Measurements from ENCODE around the gene GMCL2. TPM values are rescaled to one million over a fixed set of nuclear protein-coding genes. Genes with fewer than 3 reads are reported as not detected.
A peak's percentile ranks its signal among the peaks of the same experiment; 100 is the strongest.

Gene GMCL2, protein sequence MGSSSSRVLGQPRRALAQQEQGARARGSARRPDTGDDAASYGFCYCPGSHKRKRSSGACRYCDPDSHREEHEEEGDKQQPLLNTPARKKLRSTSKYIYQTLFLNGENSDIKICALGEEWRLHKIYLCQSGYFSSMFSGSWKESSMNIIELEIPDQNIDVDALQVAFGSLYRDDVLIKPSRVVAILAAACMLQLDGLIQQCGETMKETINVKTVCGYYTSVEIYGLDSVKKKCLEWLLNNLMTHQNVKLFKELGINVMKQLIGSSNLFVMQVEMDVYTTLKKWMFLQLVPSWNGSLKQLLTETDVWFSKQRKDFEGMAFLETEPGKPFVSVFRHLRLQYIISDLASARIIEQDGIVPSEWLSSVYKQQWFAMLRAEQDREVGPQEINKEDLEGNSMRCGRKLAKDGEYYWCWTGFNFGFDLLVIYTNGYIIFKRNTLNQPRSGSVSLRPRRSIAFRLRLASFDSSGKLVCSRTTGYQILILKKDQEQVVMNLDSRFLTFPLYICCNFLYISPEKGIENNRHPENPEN
- 0.03 TPM for polyA plus RNA-seq (2013)

DNA sequence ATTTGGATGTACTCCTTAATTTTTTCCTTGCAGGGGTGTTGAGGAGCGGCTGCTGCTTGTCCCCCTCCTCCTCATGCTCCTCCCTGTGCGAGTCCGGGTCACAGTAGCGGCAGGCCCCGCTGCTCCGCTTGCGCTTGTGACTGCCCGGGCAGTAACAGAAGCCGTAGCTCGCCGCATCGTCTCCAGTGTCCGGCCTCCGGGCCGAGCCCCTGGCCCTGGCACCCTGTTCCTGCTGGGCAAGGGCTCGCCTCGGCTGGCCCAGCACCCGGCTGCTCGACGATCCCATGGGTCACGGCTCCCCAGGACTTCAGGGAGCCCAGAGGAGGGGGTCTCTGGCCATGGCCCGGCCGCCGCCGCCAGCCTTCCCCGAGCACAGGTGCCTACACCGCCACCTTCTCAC is at the start of gene GMCL2:
GMCL2 (minus strand) TSS at position 358 of the 400 bp plus-strand sequence; CDS start at position 286, 72 bp downstream.
- peaks cover under 1 to 11% (median 8%) of the 10 kb centered on the region in 4 experiments for H3K4me1 ChIP-seq (ENCODE audit: control extremely low read depth in 1 of 4, control insufficient read depth in 4 of 4, insufficient read depth in 4 of 4, low read length in 3 of 4)
- no peak for DNase-seq
- ChIA-PET CTCF (no interaction called here), POLR2A (no interaction called here)
- no peak within 1 kb of the TSS for H3K4me3 ChIP-seq (ENCODE audit: control insufficient read depth in 1 of 7, extremely low read depth in 1 of 7, insufficient read depth in 4 of 7, low read depth in 2 of 7, low read length in 6 of 7)
- no peaks in the 10 kb centered on the region for H3K9me3 ChIP-seq (ENCODE audit: control extremely low read depth in 1 of 5, control insufficient read depth in 4 of 5, insufficient read depth in 2 of 5, low read depth in 1 of 5, low read length in 4 of 5)
- 98% methylated on average over 16 of the region's 27 CpGs for WGBS (ENCODE audit: insufficient coverage)
- H3K36me3 ChIP-seq (ENCODE audit: control insufficient read depth in 4 of 4, insufficient read depth in 4 of 4, low read length in 3 of 4), result no peaks in the 10 kb centered on the region
- no peak within 1 kb of the TSS for H3K27ac ChIP-seq (ENCODE audit: insufficient read depth in 1 of 2, low read depth in 1 of 2, low read length in 2 of 2, poor library complexity in 1 of 2, severe bottlenecking in 2 of 2)
- no peaks in the 10 kb centered on the region for H3K27me3 ChIP-seq (replicated peaks in 2 of 5; ENCODE audit: control insufficient read depth in 4 of 5, insufficient read depth in 5 of 5, low read length in 4 of 5)

DNA sequence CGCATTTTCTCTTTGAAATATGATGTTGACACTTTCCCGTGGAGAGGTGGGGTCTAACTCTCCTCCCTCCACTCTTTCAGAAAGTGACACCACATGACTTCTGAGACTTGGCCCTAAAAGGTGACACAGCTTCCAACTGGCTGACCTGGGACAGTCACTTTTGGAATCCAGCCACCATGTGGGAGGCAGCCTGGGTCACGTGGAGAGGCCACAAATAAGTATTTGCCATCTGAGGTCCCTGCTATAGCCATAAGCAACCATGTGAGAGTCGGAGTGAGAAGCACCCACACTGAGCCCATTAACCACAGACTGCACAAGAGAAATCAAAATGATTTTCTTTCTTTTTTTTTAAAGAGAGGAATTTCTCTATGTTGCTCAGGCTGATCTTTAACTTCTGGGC is 49.5 kb upstream of the GMCL2 start:
- WGBS (ENCODE audit: insufficient coverage), result 9% methylated on average over 4 of the region's 4 CpGs

DNA sequence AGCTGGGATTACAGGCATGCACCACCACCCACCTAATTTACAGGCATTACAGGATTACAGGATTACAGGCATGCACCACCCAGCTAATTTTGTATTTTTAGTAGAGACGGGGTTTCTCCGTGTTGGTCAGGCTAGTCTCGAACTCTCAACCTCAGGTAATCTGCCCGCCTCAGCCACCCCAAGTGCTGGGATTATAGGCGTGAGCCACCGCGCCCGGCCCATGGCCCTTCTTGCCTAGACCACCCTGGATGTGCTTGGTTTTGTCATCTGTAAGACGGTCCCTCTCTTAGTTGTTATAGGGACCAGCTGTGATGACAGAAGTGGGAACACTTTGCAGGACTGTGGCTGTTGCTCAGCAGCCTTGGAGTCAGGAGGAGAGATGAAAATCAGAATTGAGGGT is 49.0 kb upstream of the GMCL2 start:
- Histone ChIP-seq H3K4me3 (ENCODE audit: control insufficient read depth in 1 of 7, extremely low read depth in 1 of 7, insufficient read depth in 4 of 7, low read depth in 2 of 7, low read length in 6 of 7) (peak overlapping the region in 1 of 7 experiments; percentile 38), H3K4me1 (ENCODE audit: control extremely low read depth in 1 of 4, control insufficient read depth in 4 of 4, insufficient read depth in 4 of 4, low read length in 3 of 4) (peaks cover 11 to 93% (median 91%) of the 10 kb centered on the region in 4 experiments)
- POLR2A ChIA-PET, result interaction anchor here (0.7 kb wide), 1 partner anchor 18 kb away, joined by 6 read pairs; no protein-coding TSS in a partner anchor

More for the DNA sequence above, 49.5 kb upstream of the GMCL2 start:
- POLR2A ChIA-PET, result no interaction called here
- Histone ChIP-seq H3K27me3 (replicated peaks in 2 of 5; ENCODE audit: control insufficient read depth in 4 of 5, insufficient read depth in 5 of 5, low read length in 4 of 5) (no peaks in the 10 kb centered on the region), H3K27ac (ENCODE audit: insufficient read depth in 1 of 2, low read depth in 1 of 2, low read length in 2 of 2, poor library complexity in 1 of 2, severe bottlenecking in 2 of 2) (no peak overlapping the region), H3K4me3 (ENCODE audit: control insufficient read depth in 1 of 7, extremely low read depth in 1 of 7, insufficient read depth in 4 of 7, low read depth in 2 of 7, low read length in 6 of 7) (peak overlapping the region in 1 of 7 experiments; percentile 38), H3K36me3 (ENCODE audit: control insufficient read depth in 4 of 4, insufficient read depth in 4 of 4, low read length in 3 of 4) (no peaks in the 10 kb centered on the region), H3K4me1 (ENCODE audit: control extremely low read depth in 1 of 4, control insufficient read depth in 4 of 4, insufficient read depth in 4 of 4, low read length in 3 of 4) (peaks cover 11 to 93% (median 91%) of the 10 kb centered on the region in 4 experiments), H3K9me3 (ENCODE audit: control extremely low read depth in 1 of 5, control insufficient read depth in 4 of 5, insufficient read depth in 2 of 5, low read depth in 1 of 5, low read length in 4 of 5) (no peaks in the 10 kb centered on the region)
- CTCF ChIA-PET, result interaction anchor here (1.1 to 5.0 kb wide), 4 partner anchors 13 to 367 kb away, joined by 3 to 53 read pairs (median 11); no protein-coding TSS in a partner anchor
- DNase-seq, result peak in 2 of 3 donors; percentile 53 to 72

DNA sequence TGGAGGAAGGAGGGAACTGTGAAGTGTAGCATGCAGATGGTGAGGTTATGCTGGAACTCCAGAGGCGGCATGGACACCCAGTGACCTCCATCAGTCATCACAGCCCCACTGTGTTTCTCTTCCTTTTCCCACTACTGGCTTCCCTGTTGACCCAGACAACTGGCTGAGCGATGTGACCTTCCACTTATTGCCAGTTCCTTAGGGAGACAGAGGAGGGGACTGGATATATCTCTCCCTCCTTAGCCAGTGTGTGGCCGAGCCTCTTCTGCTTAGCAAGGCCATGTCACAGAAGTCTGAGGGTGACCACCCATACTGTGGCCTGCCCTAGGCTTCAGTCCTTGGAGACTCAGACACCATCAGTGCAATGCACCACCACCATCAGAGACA is 48.4 kb upstream of the GMCL2 start:
- H3K4me3 ChIP-seq (ENCODE audit: control insufficient read depth in 1 of 7, extremely low read depth in 1 of 7, insufficient read depth in 4 of 7, low read depth in 2 of 7, low read length in 6 of 7), result no peak overlapping the region
- H3K27me3 ChIP-seq (replicated peaks in 2 of 5; ENCODE audit: control insufficient read depth in 4 of 5, insufficient read depth in 5 of 5, low read length in 4 of 5), result no peaks in the 10 kb centered on the region
- no peak for DNase-seq
- H3K36me3 ChIP-seq (ENCODE audit: control insufficient read depth in 4 of 4, insufficient read depth in 4 of 4, low read length in 3 of 4), result peaks cover under 1 to 8% (median 4%) of the 10 kb centered on the region in 4 experiments
- ChIA-PET POLR2A (interaction anchor here (0.7 to 1.2 kb wide), 2 partner anchors 19 to 355 kb away, joined by 3 to 6 read pairs; partner anchors contain the start of gene COL23A1), CTCF (interaction anchor here (1.0 to 5.0 kb wide), 13 partner anchors 12 to 351 kb away, joined by 3 to 53 read pairs (median 5); no protein-coding TSS in a partner anchor)
- 88% methylated on average over 1 of the region's 3 CpGs for WGBS (ENCODE audit: insufficient coverage)
- H3K27ac ChIP-seq (ENCODE audit: insufficient read depth in 1 of 2, low read depth in 1 of 2, low read length in 2 of 2, poor library complexity in 1 of 2, severe bottlenecking in 2 of 2), result no peak overlapping the region
- H3K9me3 ChIP-seq (ENCODE audit: control extremely low read depth in 1 of 5, control insufficient read depth in 4 of 5, insufficient read depth in 2 of 5, low read depth in 1 of 5, low read length in 4 of 5), result no peaks in the 10 kb centered on the region
- H3K4me1 ChIP-seq (ENCODE audit: control extremely low read depth in 1 of 4, control insufficient read depth in 4 of 4, insufficient read depth in 4 of 4, low read length in 3 of 4), result peaks cover 12 to 93% (median 91%) of the 10 kb centered on the region in 4 experiments

More for the DNA sequence above, 49.0 kb upstream of the GMCL2 start:
- CTCF ChIA-PET, result interaction anchor here (1.1 to 5.0 kb wide), 5 partner anchors 14 to 368 kb away, joined by 3 to 53 read pairs (median 4); no protein-coding TSS in a partner anchor
- 92% methylated on average over 5 of the region's 9 CpGs for WGBS (ENCODE audit: insufficient coverage)
- no peak for DNase-seq
- peaks cover 0 to 4% (median 2%) of the 10 kb centered on the region in 4 experiments for H3K36me3 ChIP-seq (ENCODE audit: control insufficient read depth in 4 of 4, insufficient read depth in 4 of 4, low read length in 3 of 4)
- no peak overlapping the region for H3K27ac ChIP-seq (ENCODE audit: insufficient read depth in 1 of 2, low read depth in 1 of 2, low read length in 2 of 2, poor library complexity in 1 of 2, severe bottlenecking in 2 of 2)
- H3K27me3 ChIP-seq (replicated peaks in 2 of 5; ENCODE audit: control insufficient read depth in 4 of 5, insufficient read depth in 5 of 5, low read length in 4 of 5), result no peaks in the 10 kb centered on the region
- no peaks in the 10 kb centered on the region for H3K9me3 ChIP-seq (ENCODE audit: control extremely low read depth in 1 of 5, control insufficient read depth in 4 of 5, insufficient read depth in 2 of 5, low read depth in 1 of 5, low read length in 4 of 5)

DNA sequence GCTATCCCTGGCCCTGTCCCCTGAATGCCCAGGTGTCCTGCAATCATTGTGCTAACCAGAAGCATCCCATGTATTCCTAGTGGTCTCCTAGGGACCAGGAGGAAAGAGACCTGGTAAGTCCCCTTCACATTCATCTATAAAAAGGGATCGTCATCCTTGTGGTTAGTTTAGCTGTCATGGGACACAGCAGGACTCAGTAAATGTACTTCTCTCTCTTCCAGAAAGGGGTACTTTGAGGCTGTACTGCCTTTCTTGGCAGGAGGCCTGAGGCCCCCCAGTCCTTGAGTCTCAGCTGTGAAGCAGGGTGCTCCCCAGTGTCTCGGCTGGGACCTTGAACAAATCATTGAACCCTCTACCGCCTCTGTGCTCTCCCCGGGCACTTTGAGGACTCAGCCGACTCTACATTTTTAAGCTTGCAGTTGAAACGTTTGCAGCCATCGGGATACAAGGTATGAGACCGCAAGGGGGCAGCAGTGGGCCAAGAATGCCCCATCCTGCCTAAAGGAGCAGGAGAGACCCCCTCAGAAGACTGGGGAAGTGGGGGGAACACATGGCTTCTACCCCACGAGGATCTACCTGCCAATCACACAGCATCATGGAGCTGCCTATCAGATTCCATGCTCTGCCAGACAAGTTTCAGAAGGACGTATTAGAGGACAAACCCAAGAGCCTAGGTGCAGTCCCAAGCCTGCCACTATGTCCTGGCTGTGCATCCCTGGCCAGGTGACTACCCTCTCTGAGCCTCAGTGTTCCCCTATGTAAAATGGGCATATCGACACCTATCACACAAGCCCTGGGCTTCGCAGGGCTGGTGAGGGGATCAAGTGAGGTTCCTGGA is 47.8 kb upstream of the GMCL2 start:
- Histone ChIP-seq H3K4me3 (ENCODE audit: control insufficient read depth in 1 of 7, extremely low read depth in 1 of 7, insufficient read depth in 4 of 7, low read depth in 2 of 7, low read length in 6 of 7) (no peak overlapping the region), H3K4me1 (ENCODE audit: control extremely low read depth in 1 of 4, control insufficient read depth in 4 of 4, insufficient read depth in 4 of 4, low read length in 3 of 4) (peaks cover 12 to 93% (median 89%) of the 10 kb centered on the region in 4 experiments), H3K36me3 (ENCODE audit: control insufficient read depth in 4 of 4, insufficient read depth in 4 of 4, low read length in 3 of 4) (peaks cover 2 to 14% (median 9%) of the 10 kb centered on the region in 4 experiments), H3K27ac (ENCODE audit: insufficient read depth in 1 of 2, low read depth in 1 of 2, low read length in 2 of 2, poor library complexity in 1 of 2, severe bottlenecking in 2 of 2) (no peak overlapping the region), H3K9me3 (ENCODE audit: control extremely low read depth in 1 of 5, control insufficient read depth in 4 of 5, insufficient read depth in 2 of 5, low read depth in 1 of 5, low read length in 4 of 5) (no peaks in the 10 kb centered on the region), H3K27me3 (replicated peaks in 2 of 5; ENCODE audit: control insufficient read depth in 4 of 5, insufficient read depth in 5 of 5, low read length in 4 of 5) (no peaks in the 10 kb centered on the region)
- 13% methylated on average over 9 of the region's 12 CpGs for WGBS (ENCODE audit: insufficient coverage)
- CTCF ChIA-PET, result interaction anchor here (0.7 to 5.0 kb wide), 17 partner anchors 11 to 352 kb away, joined by 3 to 53 read pairs (median 4); no protein-coding TSS in a partner anchor
- peak; percentile 80 to 89 (median 88) for DNase-seq
- POLR2A ChIA-PET, result interaction anchor here (1.2 kb wide), 1 partner anchor 355 kb away, joined by 3 read pairs; the partner anchor contains the start of gene COL23A1

DNA sequence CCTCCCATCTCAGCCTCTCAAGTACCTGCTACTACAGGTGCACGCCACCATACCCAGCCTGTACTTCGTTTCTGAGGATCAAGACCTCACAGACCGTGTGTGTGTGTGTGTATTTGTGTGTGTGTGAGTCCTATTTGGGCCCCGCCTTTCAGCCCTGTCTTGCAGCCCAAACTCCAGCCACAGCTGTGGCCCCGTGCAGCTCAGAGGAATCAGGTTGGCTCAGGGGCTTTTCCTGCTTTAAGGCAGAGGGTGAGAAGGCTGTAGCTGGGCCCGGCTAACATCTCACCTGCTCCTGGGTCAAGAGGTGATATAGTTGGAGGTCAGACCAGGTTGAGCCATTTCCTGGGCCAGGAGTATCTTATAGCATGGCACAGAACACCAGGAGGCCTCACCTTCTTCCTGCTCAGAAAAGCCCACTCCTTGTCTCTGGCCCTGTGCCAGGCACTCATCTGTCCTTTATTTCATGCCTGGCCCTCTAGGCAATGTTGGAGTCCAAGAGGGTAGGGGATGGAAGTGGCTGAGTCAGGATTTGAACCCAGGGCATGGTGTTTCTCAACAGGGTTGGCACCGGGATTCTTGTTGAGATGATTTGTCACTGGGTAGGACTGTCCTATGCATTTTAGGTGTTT is 47.1 kb upstream of the GMCL2 start:
- H3K27ac ChIP-seq (ENCODE audit: insufficient read depth in 1 of 2, low read depth in 1 of 2, low read length in 2 of 2, poor library complexity in 1 of 2, severe bottlenecking in 2 of 2), result no peak overlapping the region
- POLR2A ChIA-PET, result interaction anchor here (1.2 kb wide), 1 partner anchor 356 kb away, joined by 3 read pairs; the partner anchor contains the start of gene COL23A1
- H3K27me3 ChIP-seq (replicated peaks in 2 of 5; ENCODE audit: control insufficient read depth in 4 of 5, insufficient read depth in 5 of 5, low read length in 4 of 5), result no peaks in the 10 kb centered on the region
- DNase-seq, result peak in 1 of 3 donors; percentile 39
- 79% methylated on average over 4 of the region's 7 CpGs for WGBS (ENCODE audit: insufficient coverage)
- H3K36me3 ChIP-seq (ENCODE audit: control insufficient read depth in 4 of 4, insufficient read depth in 4 of 4, low read length in 3 of 4), result peaks cover 6 to 21% (median 13%) of the 10 kb centered on the region in 4 experiments
- no peaks in the 10 kb centered on the region for H3K9me3 ChIP-seq (ENCODE audit: control extremely low read depth in 1 of 5, control insufficient read depth in 4 of 5, insufficient read depth in 2 of 5, low read depth in 1 of 5, low read length in 4 of 5)
- no peak overlapping the region for H3K4me3 ChIP-seq (ENCODE audit: control insufficient read depth in 1 of 7, extremely low read depth in 1 of 7, insufficient read depth in 4 of 7, low read depth in 2 of 7, low read length in 6 of 7)
- CTCF ChIA-PET, result interaction anchor here (0.9 to 5.0 kb wide), 16 partner anchors 10 to 353 kb away, joined by 3 to 53 read pairs (median 4); no protein-coding TSS in a partner anchor
- H3K4me1 ChIP-seq (ENCODE audit: control extremely low read depth in 1 of 4, control insufficient read depth in 4 of 4, insufficient read depth in 4 of 4, low read length in 3 of 4), result peaks cover 12 to 92% (median 87%) of the 10 kb centered on the region in 4 experiments

Data from common myeloid progenitor, CD34-positive (primary cell).